B cell (primary cell): ENCODE results near the gene RHOBTB1. TPM values are rescaled to one million over a fixed set of nuclear protein-coding genes. Genes with fewer than 3 reads are reported as not detected.

ENCODE experiments used
- ATAC-seq: fragments of 200-7000 bp; cut with Tn5 transposase; one replicate; pipeline ENCODE4 v1.10.0; 2021; ENCODE audit warnings: low read depth, mild to moderate bottlenecking, moderate number of reproducible peaks, moderate library complexity
- CTCF ChIA-PET: fragments of 350-600 bp; sonication (Branson Sonifier 250); formaldehyde crosslinking; loops from one replicate; lab custom pipeline; 2021; ENCODE audit warnings: antibody characterized with exemption, inconsistent platforms; lab: Charles Lee
- POLR2A ChIA-PET: fragments of 350-600 bp; sonication (Branson Sonifier 250); formaldehyde crosslinking; loops from one replicate; lab custom pipeline; 2021; ENCODE audit warnings: antibody characterized with exemption; lab: Charles Lee
- DNase-seq: peaks from one replicate; pipeline ENCODE4 v3.0.0; 2013
- H2AFZ ChIP-seq: 2 replicates; pipeline ENCODE4 v1.6.1; 2012; ENCODE audit warnings: mild to moderate bottlenecking, low read depth, low read length; ENCODE audit not compliant: insufficient read depth, poor library complexity, severe bottlenecking
- H3K27ac ChIP-seq, 2 donors: 1 replicate in 1 of 2; 2 replicates in 1 of 2; pipeline ENCODE4 v1.5.1; 2012 to 2013; ENCODE audit warnings: low read length in 2 of 2, mild to moderate bottlenecking in 2 of 2, moderate library complexity in 1 of 2
- H3K27me3 ChIP-seq, 4 experiments: fragments of 200-600 bp in 1 of 4; sonication (generic) in 1 of 4; replicated peaks in 1 of 4; 1 replicate in 2 of 4; 2 replicates in 2 of 4; pipeline versions ENCODE4 v1.6.1 to v1.7.0; 2013 to 2016; ENCODE audit warnings: low read length in 3 of 4, mild to moderate bottlenecking in 2 of 4, mixed read lengths in 1 of 4, moderate library complexity in 1 of 4; ENCODE audit not compliant: insufficient read depth in 4 of 4, control insufficient read depth in 3 of 4; ENCODE audit errors: control extremely low read depth in 1 of 4
- H3K36me3 ChIP-seq, 2 experiments: replicated peaks in 1 of 2; 1 replicate in 1 of 2; 2 replicates in 1 of 2; pipeline versions ENCODE4 v1.6.1 to v1.7.1; 2013; ENCODE audit warnings: low read length in 1 of 2; ENCODE audit not compliant: insufficient read depth in 2 of 2, control insufficient read depth in 1 of 2; ENCODE audit errors: control extremely low read depth in 1 of 2, extremely low read depth in 1 of 2
- H3K4me1 ChIP-seq, 2 donors: fragments of 200-600 bp in 1 of 2; sonication (generic) in 1 of 2; 1 replicate in 1 of 2; 2 replicates in 1 of 2; pipeline versions ENCODE4 v1.5.1 to v1.6.1; 2013 to 2017; ENCODE audit warnings: low read length in 2 of 2; ENCODE audit not compliant: control insufficient read depth in 2 of 2, insufficient read depth in 2 of 2
- H3K4me2 ChIP-seq: replicated peaks from 2 replicates; pipeline ENCODE3; 2012; ENCODE audit warnings: mild to moderate bottlenecking, low read depth, low read length; ENCODE audit not compliant: poor library complexity, severe bottlenecking
- H3K4me3 ChIP-seq, 5 experiments: fragments of 200-600 bp in 1 of 5; sonication (generic) in 1 of 5; 1 replicate in 3 of 5; 2 replicates in 2 of 5; pipeline versions ENCODE4 v1.5.1 to v1.7.0; 2011 to 2016; ENCODE audit warnings: low read length in 4 of 5, mild to moderate bottlenecking in 4 of 5, low read depth in 2 of 5, control low read depth in 1 of 5, moderate library complexity in 1 of 5; ENCODE audit not compliant: insufficient read depth in 1 of 5; ENCODE audit errors: control extremely low read depth in 1 of 5, extremely low read depth in 1 of 5
- H3K79me2 ChIP-seq: fragments of 200-600 bp; sonication (generic); one replicate; pipeline ENCODE4 v1.6.0; 2016; ENCODE audit warnings: low read length; ENCODE audit not compliant: control insufficient read depth, insufficient read depth
- H3K9ac ChIP-seq: fragments of 200-600 bp; sonication (generic); 2 replicates; pipeline ENCODE4 v1.6.1; 2017; ENCODE audit warnings: mild to moderate bottlenecking, low read length, moderate library complexity
- H3K9me3 ChIP-seq, 3 donors: one replicate each; pipeline versions ENCODE4 v1.6.1 to v1.7.1; 2013; ENCODE audit warnings: low read length in 2 of 3; ENCODE audit not compliant: control insufficient read depth in 2 of 3, insufficient read depth in 1 of 3; ENCODE audit errors: control extremely low read depth in 1 of 3
- H4K20me1 ChIP-seq: 2 replicates; pipeline ENCODE4 v1.6.0; 2012; ENCODE audit warnings: mild to moderate bottlenecking, low read length; ENCODE audit not compliant: insufficient read depth, control insufficient read depth, poor library complexity, severe bottlenecking
- H3K27ac Mint-ChIP-seq: one replicate; pipeline ENCODE4 v1.8.0; 2021; ENCODE audit warnings: mixed read lengths
- H3K27me3 Mint-ChIP-seq: one replicate; pipeline ENCODE4 v1.8.0; 2021; ENCODE audit warnings: mixed read lengths
- H3K4me1 Mint-ChIP-seq: one replicate; pipeline ENCODE4 v1.8.0; 2021; ENCODE audit warnings: mixed read lengths
- H3K4me3 Mint-ChIP-seq: one replicate; pipeline ENCODE4 v1.8.0; 2021; ENCODE audit warnings: mixed read lengths
- H3K9me3 Mint-ChIP-seq: one replicate; pipeline ENCODE4 v1.8.0; 2022; ENCODE audit warnings: mixed read lengths; ENCODE audit not compliant: insufficient read depth
- EZH2 ChIP-seq: IDR thresholded peaks from 2 replicates; pipeline ENCODE4 v1.6.1; 2012; ENCODE audit warnings: borderline replicate concordance, low read depth, mild to moderate bottlenecking, moderate library complexity, low read length; ENCODE audit not compliant: insufficient read depth, poor library complexity, severe bottlenecking
- WGBS: methylation state at CpG from one replicate; pipeline ENCODE4 v1.1.5; 2013; ENCODE audit warnings: missing lambda C conversion rate; ENCODE audit not compliant: insufficient coverage; 5-methylcytosine and 5-hydroxymethylcytosine counted together
- intact Hi-C: fragments of 100-400 bp; cut with micrococcal nuclease; formaldehyde crosslinking; loops from one replicate; pipeline ENCODE4 v1.10.0; 2022
- polyA plus RNA-seq: library from polyadenylated mRNA; depleted of rRNA; stranded (reverse); fragments of >200 nt; gene quantifications from 2 replicates; pipeline ENCODE4 v1.2.3, GENCODE V29; 2012
- total RNA-seq, 2 donors: library from RNA; stranded (reverse); fragments of 120-200 nt in 1 of 2; gene quantifications; 1 replicate in 1 of 2; 2 replicates in 1 of 2; pipeline versions ENCODE4 v1.2.3 to v1.2.4, GENCODE V29; 2013 to 2022
- TF ChIP-seq, protein P1 (sequence below): fragments of 200-600 bp; IDR thresholded peaks from one replicate; pipeline ENCODE4 v1.8.0; 2022; ENCODE audit warnings: antibody characterized with exemption, mild to moderate bottlenecking

The RHOBTB1 gene
- total and polyA plus RNA-seq, 2 donors (not counting 1 experiment from before 2014, with no cell fraction given): 0.07 to 0.60 TPM

DNA sequence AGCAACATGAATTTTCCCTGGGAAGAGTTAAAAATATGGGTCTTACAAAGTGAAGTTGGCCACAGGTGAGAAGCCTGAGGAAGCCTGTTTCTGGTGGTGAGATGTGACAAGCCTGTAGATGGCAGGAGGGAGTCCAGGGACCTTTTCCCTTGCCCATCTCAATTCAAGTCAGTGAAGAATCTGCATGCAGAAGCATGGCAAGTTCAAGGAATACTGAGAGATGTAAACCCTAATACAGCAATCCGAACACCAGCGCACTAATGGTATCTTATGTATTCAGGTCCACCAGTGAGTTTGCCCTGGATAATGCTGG, 73.6 kb downstream of the RHOBTB1 start:
- Histone ChIP-seq H3K4me2 (no peak overlapping the region), H4K20me1 (no peaks in the 10 kb centered on the region), H3K4me3 (no peak overlapping the region), H3K27me3 (no peaks in the 10 kb centered on the region), H3K79me2 (no peaks in the 10 kb centered on the region), H3K4me1 (no peaks in the 10 kb centered on the region), H3K36me3 (no peaks in the 10 kb centered on the region), H3K27ac (no peak overlapping the region), H3K9ac (no peak overlapping the region), H2AFZ (no peak overlapping the region), H3K9me3 (no peaks in the 10 kb centered on the region)
- intact Hi-C loops: no loop called here
- H3K4me3 Mint-ChIP-seq: no peak overlapping the region
- ChIA-PET POLR2A (no interaction called here), CTCF (no interaction called here)
- DNase-seq (no peak), ATAC-seq (no peak)
- no CpG with 5 or more reads among the region's 2 CpGs for WGBS
- H3K4me1 Mint-ChIP-seq: no peaks in the 10 kb centered on the region
- H3K27me3 Mint-ChIP-seq: peaks cover 7% of the 10 kb centered on the region
- TF ChIP-seq, protein P1, sequence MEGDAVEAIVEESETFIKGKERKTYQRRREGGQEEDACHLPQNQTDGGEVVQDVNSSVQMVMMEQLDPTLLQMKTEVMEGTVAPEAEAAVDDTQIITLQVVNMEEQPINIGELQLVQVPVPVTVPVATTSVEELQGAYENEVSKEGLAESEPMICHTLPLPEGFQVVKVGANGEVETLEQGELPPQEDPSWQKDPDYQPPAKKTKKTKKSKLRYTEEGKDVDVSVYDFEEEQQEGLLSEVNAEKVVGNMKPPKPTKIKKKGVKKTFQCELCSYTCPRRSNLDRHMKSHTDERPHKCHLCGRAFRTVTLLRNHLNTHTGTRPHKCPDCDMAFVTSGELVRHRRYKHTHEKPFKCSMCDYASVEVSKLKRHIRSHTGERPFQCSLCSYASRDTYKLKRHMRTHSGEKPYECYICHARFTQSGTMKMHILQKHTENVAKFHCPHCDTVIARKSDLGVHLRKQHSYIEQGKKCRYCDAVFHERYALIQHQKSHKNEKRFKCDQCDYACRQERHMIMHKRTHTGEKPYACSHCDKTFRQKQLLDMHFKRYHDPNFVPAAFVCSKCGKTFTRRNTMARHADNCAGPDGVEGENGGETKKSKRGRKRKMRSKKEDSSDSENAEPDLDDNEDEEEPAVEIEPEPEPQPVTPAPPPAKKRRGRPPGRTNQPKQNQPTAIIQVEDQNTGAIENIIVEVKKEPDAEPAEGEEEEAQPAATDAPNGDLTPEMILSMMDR: no peak
- no peak for TF ChIP-seq EZH2
- H3K9me3 Mint-ChIP-seq: no peaks in the 10 kb centered on the region
- no peak overlapping the region for H3K27ac Mint-ChIP-seq

DNA sequence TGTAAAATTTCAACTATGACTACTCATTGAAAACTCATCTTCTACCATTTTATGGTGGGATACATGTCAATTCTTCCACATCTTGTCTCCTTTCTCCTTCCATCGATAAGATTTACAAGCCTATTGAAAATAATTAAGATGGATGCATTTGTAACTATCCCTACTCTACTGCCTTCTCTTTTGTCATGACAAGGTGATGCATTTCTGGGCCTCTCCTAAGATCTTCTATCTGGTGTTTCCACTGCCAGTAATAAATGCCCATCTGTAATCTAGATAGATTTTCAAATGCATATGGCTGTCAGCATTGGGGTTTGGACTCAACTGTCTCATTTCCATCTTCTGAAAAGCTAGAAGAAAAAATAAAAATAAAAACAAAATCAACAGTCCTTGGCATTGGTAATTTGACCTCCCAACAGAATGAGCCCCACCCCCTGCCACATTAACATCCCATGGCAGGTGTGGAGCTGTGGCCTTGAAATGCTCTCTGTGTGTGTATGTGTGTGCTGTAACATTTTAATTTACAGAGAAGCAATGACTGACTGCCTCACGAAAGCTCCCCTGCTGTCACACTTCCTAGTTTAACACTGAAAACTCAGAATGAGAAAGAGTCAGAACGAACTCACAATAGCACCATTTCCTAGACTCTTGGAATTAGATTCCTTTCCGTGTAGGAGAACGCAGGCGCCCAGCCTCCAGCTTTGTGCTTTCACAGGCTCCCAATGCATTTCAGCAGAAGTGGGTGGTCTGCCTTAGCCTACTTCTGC, 74.2 kb downstream of the RHOBTB1 start:
- Histone ChIP-seq H2AFZ (no peak overlapping the region), H3K27me3 (no peaks in the 10 kb centered on the region), H3K4me2 (no peak overlapping the region), H3K36me3 (no peaks in the 10 kb centered on the region), H3K79me2 (no peaks in the 10 kb centered on the region), H3K4me3 (no peak overlapping the region), H3K27ac (no peak overlapping the region), H3K4me1 (no peaks in the 10 kb centered on the region), H3K9me3 (no peaks in the 10 kb centered on the region), H3K9ac (no peak overlapping the region), H4K20me1 (no peaks in the 10 kb centered on the region)
- Mint-ChIP-seq H3K27ac (no peak overlapping the region), H3K4me3 (no peak overlapping the region), H3K4me1 (no peaks in the 10 kb centered on the region), H3K27me3 (peaks cover 7% of the 10 kb centered on the region), H3K9me3 (no peaks in the 10 kb centered on the region)
- 100% methylated on average over 2 of the region's 6 CpGs for WGBS
- TF ChIP-seq, protein P1: no peak
- no peak for TF ChIP-seq EZH2
- ChIA-PET CTCF (no interaction called here), POLR2A (no interaction called here)
- ATAC-seq (no peak), DNase-seq (no peak)
- intact Hi-C loops: no loop called here
